Pons (tissue), 1 donor: Measurements from ENCODE around the gene ACVR1.
"Not testable (repeated sequence)": the region's sequence is repeated elsewhere in the genome, so short reads cannot be mapped to it uniquely, and the experiment has no call there.

Source experiments
- DNase-seq: peaks from one replicate; pipeline ENCODE4 v3.0.0-alpha.2; 2016; ENCODE audit warnings: low spot score

Gene ACVR1

GRCh38 chr2:157756447-157756846, 119.7 kb downstream of the ACVR1 start:
- DNase-seq = not testable (repeated sequence)

- DNase-seq = no peak
These were observed 124.6 kb downstream of the ACVR1 start for GRCh38 chr2:157751462-157752058.

- no peak for DNase-seq
These were observed 126.4 kb downstream of the ACVR1 start for GRCh38 chr2:157749684-157750083.

GRCh38 chr2:157748371-157749142, 127.6 kb downstream of the ACVR1 start:
- DNase-seq = no peak

- DNase-seq = no peak
These were observed 128.3 kb downstream of the ACVR1 start for GRCh38 chr2:157747695-157748370.

GRCh38 chr2:157747280-157747679, 128.8 kb downstream of the ACVR1 start:
- DNase-seq = no peak

- no peak for DNase-seq
These were observed 129.7 kb downstream of the ACVR1 start for GRCh38 chr2:157746234-157746950.

- no peak for DNase-seq
These were observed 131.5 kb downstream of the ACVR1 start for GRCh38 chr2:157744571-157745076.

- no peak for DNase-seq
These were observed 133.1 kb downstream of the ACVR1 start for GRCh38 chr2:157743051-157743450.

GRCh38 chr2:157741819-157742484, 134.2 kb downstream of the ACVR1 start:
- no peak for DNase-seq

- DNase-seq = no peak
These were observed 138.5 kb downstream of the ACVR1 start for GRCh38 chr2:157737656-157738055.

- no peak for DNase-seq
These were observed 140.6 kb downstream of the ACVR1 start for GRCh38 chr2:157735532-157735931.

- no peak for DNase-seq
These were observed 142.9 kb downstream of the ACVR1 start for GRCh38 chr2:157733263-157733662.

GRCh38 chr2:157732596-157732995, 143.5 kb downstream of the ACVR1 start:
- no peak for DNase-seq

GRCh38 chr2:157727693-157728092, 148.4 kb downstream of the ACVR1 start:
- DNase-seq = no peak

- no peak for DNase-seq
These were observed 149.2 kb downstream of the ACVR1 start for GRCh38 chr2:157726946-157727345.

GRCh38 chr2:157725846-157726245, 150.3 kb downstream of the ACVR1 start:
- no peak for DNase-seq

- no peak for DNase-seq
These were observed 153.4 kb downstream of the ACVR1 start for GRCh38 chr2:157722580-157723234.

- no peak for DNase-seq
These were observed 155.6 kb downstream of the ACVR1 start for GRCh38 chr2:157720504-157720903.

GRCh38 chr2:157704653-157705052, 171.5 kb downstream of the ACVR1 start:
- not testable (repeated sequence) for DNase-seq

GRCh38 chr2:157704148-157704547, 172.0 kb downstream of the ACVR1 start:
- not testable (repeated sequence) for DNase-seq
